ENCODE results near the gene TOP3B. TPM values are rescaled to one million over a fixed set of nuclear protein-coding genes. Genes with fewer than 3 reads are reported as not detected.

TOP3B gene
- total RNA-seq, 1 experiment from 2014 or later: 29.1 TPM

DNA sequence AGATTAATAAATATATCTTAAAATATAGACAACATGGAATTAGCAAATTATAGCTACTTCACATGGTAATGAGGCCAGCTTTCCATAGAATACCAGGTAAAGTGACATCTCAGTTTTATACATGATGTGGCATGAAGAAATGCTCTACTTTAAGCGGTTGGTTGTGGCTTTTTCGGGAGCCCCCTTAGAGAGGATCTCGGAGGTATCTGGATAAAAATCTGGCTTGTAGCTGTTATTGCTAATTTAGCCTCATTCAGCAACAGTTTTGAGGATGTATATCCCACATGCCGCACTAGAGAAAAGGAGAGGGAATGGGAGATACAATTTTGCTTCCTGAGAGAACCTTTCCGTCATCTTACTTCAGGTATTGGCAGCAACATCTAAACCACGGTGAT lies 24.0 kb upstream of the TOP3B start:
- Histone ChIP-seq H3K27ac (ENCODE audit: low read length) (no peak overlapping the region), H3K4me3 (ENCODE audit: low read depth in 2 of 2, low read length in 2 of 2) (no peak overlapping the region), H3K36me3 (ENCODE audit: control insufficient read depth, insufficient read depth, low read length) (no peaks in the 10 kb centered on the region), H3K9me3 (ENCODE audit: control insufficient read depth, insufficient read depth, low read depth, low read length) (no peaks in the 10 kb centered on the region), H3K4me1 (ENCODE audit: control insufficient read depth, insufficient read depth, low read length) (no peaks in the 10 kb centered on the region), H3K27me3 (ENCODE audit: control insufficient read depth, insufficient read depth, low read length) (no peaks in the 10 kb centered on the region)
- TF ChIP-seq POLR2AphosphoS5 (IDR thresholded peaks at IDR 0.05; ENCODE audit: low read depth, low read length) (no peak), SIN3A (IDR thresholded peaks at IDR 0.05; ENCODE audit: borderline replicate concordance, insufficient read depth, low read depth, low read length) (no peak), TCF7L2 (IDR thresholded peaks at IDR 0.05; ENCODE audit: low read depth, low read length) (no peak)
- TF ChIP-seq, protein P1, sequence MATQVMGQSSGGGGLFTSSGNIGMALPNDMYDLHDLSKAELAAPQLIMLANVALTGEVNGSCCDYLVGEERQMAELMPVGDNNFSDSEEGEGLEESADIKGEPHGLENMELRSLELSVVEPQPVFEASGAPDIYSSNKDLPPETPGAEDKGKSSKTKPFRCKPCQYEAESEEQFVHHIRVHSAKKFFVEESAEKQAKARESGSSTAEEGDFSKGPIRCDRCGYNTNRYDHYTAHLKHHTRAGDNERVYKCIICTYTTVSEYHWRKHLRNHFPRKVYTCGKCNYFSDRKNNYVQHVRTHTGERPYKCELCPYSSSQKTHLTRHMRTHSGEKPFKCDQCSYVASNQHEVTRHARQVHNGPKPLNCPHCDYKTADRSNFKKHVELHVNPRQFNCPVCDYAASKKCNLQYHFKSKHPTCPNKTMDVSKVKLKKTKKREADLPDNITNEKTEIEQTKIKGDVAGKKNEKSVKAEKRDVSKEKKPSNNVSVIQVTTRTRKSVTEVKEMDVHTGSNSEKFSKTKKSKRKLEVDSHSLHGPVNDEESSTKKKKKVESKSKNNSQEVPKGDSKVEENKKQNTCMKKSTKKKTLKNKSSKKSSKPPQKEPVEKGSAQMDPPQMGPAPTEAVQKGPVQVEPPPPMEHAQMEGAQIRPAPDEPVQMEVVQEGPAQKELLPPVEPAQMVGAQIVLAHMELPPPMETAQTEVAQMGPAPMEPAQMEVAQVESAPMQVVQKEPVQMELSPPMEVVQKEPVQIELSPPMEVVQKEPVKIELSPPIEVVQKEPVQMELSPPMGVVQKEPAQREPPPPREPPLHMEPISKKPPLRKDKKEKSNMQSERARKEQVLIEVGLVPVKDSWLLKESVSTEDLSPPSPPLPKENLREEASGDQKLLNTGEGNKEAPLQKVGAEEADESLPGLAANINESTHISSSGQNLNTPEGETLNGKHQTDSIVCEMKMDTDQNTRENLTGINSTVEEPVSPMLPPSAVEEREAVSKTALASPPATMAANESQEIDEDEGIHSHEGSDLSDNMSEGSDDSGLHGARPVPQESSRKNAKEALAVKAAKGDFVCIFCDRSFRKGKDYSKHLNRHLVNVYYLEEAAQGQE (IDR thresholded peaks at IDR 0.05; ENCODE audit: insufficient read depth in 1 of 2, low read depth in 2 of 2, low read length in 1 of 2): no peak
- TF ChIP-seq, protein P2, sequence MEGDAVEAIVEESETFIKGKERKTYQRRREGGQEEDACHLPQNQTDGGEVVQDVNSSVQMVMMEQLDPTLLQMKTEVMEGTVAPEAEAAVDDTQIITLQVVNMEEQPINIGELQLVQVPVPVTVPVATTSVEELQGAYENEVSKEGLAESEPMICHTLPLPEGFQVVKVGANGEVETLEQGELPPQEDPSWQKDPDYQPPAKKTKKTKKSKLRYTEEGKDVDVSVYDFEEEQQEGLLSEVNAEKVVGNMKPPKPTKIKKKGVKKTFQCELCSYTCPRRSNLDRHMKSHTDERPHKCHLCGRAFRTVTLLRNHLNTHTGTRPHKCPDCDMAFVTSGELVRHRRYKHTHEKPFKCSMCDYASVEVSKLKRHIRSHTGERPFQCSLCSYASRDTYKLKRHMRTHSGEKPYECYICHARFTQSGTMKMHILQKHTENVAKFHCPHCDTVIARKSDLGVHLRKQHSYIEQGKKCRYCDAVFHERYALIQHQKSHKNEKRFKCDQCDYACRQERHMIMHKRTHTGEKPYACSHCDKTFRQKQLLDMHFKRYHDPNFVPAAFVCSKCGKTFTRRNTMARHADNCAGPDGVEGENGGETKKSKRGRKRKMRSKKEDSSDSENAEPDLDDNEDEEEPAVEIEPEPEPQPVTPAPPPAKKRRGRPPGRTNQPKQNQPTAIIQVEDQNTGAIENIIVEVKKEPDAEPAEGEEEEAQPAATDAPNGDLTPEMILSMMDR (IDR thresholded peaks at IDR 0.05): no peak
- BruUV-seq (replicated peaks): no TSS peak
- ChIA-PET POLR2A (no interaction called here), CTCF (no interaction called here)
- in situ Hi-C loops (cut with HindIII; ENCODE audit: low pct_unique_long_range_greater_than_20kb, low sequenced_read_pairs) (no loop called here), intact Hi-C loops (cut with micrococcal nuclease; ENCODE audit: unreplicated experiment) (no loop called here)
- DNase-seq (ENCODE audit: low read depth, low spot score) (no peak), ATAC-seq (no peak)

DNA sequence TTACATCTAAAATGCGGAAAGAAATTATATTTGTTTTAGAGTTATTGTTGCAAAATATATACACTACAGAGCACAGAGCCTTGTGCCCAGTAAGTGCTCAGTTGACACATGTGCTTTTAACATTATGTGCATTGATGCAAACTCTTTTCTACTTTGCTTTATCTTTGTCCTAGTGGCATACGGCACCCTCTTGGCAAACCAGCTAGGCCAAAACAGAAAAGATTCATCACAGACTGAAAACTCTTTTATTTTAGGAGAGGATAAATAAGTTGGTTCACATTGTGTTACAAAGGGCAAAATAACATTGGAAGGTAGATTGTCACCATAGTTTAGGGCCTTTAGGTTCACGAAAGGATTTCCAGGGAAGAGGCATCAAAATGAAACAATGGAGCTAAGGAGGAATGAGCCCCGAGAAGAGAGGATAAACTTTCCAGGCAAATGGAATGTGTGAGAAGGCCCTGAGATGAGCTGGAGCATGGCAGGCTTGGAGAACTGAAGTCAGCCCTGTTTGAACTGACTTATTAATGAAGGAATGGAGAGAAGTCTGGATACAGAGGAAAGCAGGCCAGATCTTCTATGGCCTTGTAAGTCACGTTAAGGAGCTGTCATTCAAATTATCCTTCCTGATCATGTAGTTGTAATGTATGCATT lies 23.5 kb upstream of the TOP3B start:
- intact Hi-C loops (cut with micrococcal nuclease; ENCODE audit: unreplicated experiment) (no loop called here), in situ Hi-C loops (cut with HindIII; ENCODE audit: low pct_unique_long_range_greater_than_20kb, low sequenced_read_pairs) (no loop called here)
- ChIA-PET POLR2A (no interaction called here), CTCF (no interaction called here)
- H3K4me3 ChIP-seq (ENCODE audit: low read depth in 2 of 2, low read length in 2 of 2): no peak overlapping the region
- H3K4me1 ChIP-seq (ENCODE audit: control insufficient read depth, insufficient read depth, low read length): no peaks in the 10 kb centered on the region
- no peaks in the 10 kb centered on the region for H3K27me3 ChIP-seq (ENCODE audit: control insufficient read depth, insufficient read depth, low read length)
- no peak overlapping the region for H3K27ac ChIP-seq (ENCODE audit: low read length)
- H3K36me3 ChIP-seq (ENCODE audit: control insufficient read depth, insufficient read depth, low read length): no peaks in the 10 kb centered on the region
- no peaks in the 10 kb centered on the region for H3K9me3 ChIP-seq (ENCODE audit: control insufficient read depth, insufficient read depth, low read depth, low read length)
- TF ChIP-seq POLR2AphosphoS5 (IDR thresholded peaks at IDR 0.05; ENCODE audit: low read depth, low read length): no peak
- TF ChIP-seq, protein P2 (IDR thresholded peaks at IDR 0.05): no peak
- TF ChIP-seq SIN3A (IDR thresholded peaks at IDR 0.05; ENCODE audit: borderline replicate concordance, insufficient read depth, low read depth, low read length): no peak
- TF ChIP-seq, protein P1 (IDR thresholded peaks at IDR 0.05; ENCODE audit: insufficient read depth in 1 of 2, low read depth in 2 of 2, low read length in 1 of 2): no peak
- no peak for TF ChIP-seq TCF7L2 (IDR thresholded peaks at IDR 0.05; ENCODE audit: low read depth, low read length)
- DNase-seq (ENCODE audit: low read depth, low spot score) (no peak), ATAC-seq (no peak)
- no TSS peak for BruUV-seq (replicated peaks)
